Measurements from ENCODE around the gene CD81. TPM values are rescaled to one million over a fixed set of nuclear protein-coding genes. Genes with fewer than 3 reads are reported as not detected.

CD81 gene
- total RNA-seq, 4 donors from 2014 or later = 498 to 652 (median 582) TPM

DNA sequence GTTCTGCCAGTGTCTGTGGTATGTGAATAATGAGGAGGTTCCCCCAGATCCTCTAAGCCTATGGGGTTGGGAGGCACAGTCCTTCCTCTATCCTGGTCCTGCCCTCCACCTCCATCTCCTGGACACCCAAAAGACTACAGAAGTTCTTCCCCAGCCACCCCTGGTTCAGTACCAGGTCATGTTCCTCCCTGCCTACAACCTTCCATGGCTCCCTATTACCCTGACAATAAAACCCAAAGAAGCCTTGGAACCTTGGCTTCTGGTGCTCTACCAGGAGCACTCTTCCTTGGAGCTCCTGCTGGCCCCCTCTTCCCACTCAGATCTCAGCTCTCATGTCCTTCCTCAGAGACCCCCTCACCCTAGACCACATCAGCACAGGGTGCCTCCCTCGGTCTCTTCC lies 54.3 kb downstream of the CD81 start:
- H3K36me3 ChIP-seq = no peaks in the 10 kb centered on the region
- no peaks in the 10 kb centered on the region for H3K9me3 ChIP-seq
- no peak for TF ChIP-seq POLR2AphosphoS5 (IDR thresholded peaks at IDR 0.05)
- TF ChIP-seq CTCF (IDR thresholded peaks at IDR 0.05) = no peak
- no peak for TF ChIP-seq POLR2A (IDR thresholded peaks at IDR 0.05; ENCODE audit: low read depth)
- no peak for TF ChIP-seq EP300 (IDR thresholded peaks at IDR 0.05)
- H3K4me1 ChIP-seq = no peaks in the 10 kb centered on the region
- H3K27ac ChIP-seq (replicated peaks in 1 of 4) = no peak overlapping the region
- intact Hi-C loops (cut with DNase I) = no loop called here
- H3K4me3 ChIP-seq = no peak overlapping the region
- DNase-seq (ENCODE audit: extremely low spot score) = no peak
- WGBS = 95% methylated on average over 1 of the region's 1 CpG
- peaks cover 0 to 28% (median 0%) of the 10 kb centered on the region in 4 donors for H3K27me3 ChIP-seq

GRCh38 chr11:2432171-2432621 lies 55.1 kb downstream of the CD81 start:
- no peak overlapping the region for H3K4me3 ChIP-seq
- no peak overlapping the region for H3K27ac ChIP-seq (replicated peaks in 1 of 4)
- WGBS = 71% methylated on average over 3 of the region's 15 CpGs
- intact Hi-C loops (cut with DNase I) = no loop called here
- no peaks in the 10 kb centered on the region for H3K9me3 ChIP-seq
- no peaks in the 10 kb centered on the region for H3K4me1 ChIP-seq
- no peak for DNase-seq (ENCODE audit: extremely low spot score)
- TF ChIP-seq EP300 (IDR thresholded peaks at IDR 0.05) (no peak), CTCF (IDR thresholded peaks at IDR 0.05) (no peak), POLR2AphosphoS5 (IDR thresholded peaks at IDR 0.05) (no peak), POLR2A (IDR thresholded peaks at IDR 0.05; ENCODE audit: low read depth) (no peak)
- H3K27me3 ChIP-seq = peaks cover 0 to 32% (median 0%) of the 10 kb centered on the region in 4 donors
- H3K36me3 ChIP-seq = no peaks in the 10 kb centered on the region

DNA sequence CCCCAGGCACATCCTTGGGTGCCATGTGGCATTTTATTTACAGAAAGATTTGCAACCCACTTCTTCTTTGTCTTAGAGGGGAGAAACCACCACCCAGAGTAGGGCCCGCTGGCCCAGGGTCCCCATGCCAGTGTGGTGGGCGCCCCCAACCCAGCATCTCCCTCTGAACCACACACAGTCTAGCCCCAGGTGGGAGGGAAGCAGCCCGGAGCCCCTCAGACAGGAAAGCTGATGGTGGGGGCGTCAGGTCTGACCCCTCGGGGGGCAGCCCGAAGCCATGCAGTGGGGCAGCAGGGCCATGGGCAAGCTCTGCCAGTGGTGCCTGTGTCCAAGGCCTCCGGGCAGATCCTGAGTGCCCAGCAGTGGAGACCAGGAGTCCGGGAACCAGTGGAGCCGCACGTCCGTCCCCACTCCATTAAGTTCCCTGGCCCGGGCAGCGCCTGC lies 55.5 kb downstream of the CD81 start:
- WGBS = 95% methylated on average over 8 of the region's 13 CpGs
- Histone ChIP-seq H3K36me3 (no peaks in the 10 kb centered on the region), H3K4me3 (no peak overlapping the region), H3K4me1 (no peaks in the 10 kb centered on the region), H3K27me3 (peaks cover 0 to 36% (median 0%) of the 10 kb centered on the region in 4 donors), H3K27ac (replicated peaks in 1 of 4) (no peak overlapping the region), H3K9me3 (no peaks in the 10 kb centered on the region)
- intact Hi-C loops (cut with DNase I) = no loop called here
- TF ChIP-seq CTCF (IDR thresholded peaks at IDR 0.05) (no peak), POLR2A (IDR thresholded peaks at IDR 0.05; ENCODE audit: low read depth) (no peak), EP300 (IDR thresholded peaks at IDR 0.05) (no peak), POLR2AphosphoS5 (IDR thresholded peaks at IDR 0.05) (no peak)
- no peak for DNase-seq (ENCODE audit: extremely low spot score)

DNA sequence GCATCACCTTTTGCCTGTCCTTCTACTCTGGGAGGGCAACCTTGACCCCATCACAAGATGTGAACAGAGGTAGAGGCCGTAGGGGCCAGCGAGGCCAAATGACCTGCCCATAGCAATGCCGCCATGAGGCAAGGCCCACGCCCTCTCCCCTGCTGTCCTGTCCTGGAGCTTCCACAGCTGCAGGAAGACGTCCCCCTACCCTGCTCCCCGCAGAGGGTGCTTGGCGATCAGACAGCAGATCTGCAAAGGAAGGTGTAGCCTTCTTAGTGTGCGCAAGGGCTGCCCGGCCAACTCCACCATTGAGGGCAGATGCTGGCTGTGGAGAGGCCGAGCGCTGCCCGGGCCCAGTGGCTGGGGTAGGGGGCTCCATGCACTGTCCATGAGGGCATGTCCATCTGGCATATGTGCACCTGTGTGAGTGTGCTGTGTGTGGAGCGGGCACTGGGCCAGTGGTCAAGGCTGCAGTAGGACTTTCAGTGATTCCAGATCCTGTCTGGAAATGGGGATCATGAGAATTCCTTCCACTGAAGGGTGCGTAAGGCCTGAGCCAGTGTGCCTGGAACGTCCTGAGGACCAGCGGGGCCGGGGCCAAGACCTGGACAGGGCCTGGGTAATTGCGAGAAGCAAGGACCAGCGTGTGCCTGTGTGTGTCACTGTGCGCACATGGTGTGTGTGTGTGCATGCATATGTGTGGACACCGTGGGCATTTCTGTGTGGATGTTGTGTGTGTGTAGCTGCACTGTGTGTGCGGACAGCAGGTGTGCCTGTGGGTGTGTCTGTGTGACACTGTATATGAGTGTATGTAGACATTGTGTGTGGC lies 56.2 kb downstream of the CD81 start:
- H3K27me3 ChIP-seq = peaks cover 0 to 41% (median 0%) of the 10 kb centered on the region in 4 donors
- 84% methylated on average over 18 of the region's 22 CpGs for WGBS
- H3K9me3 ChIP-seq = no peaks in the 10 kb centered on the region
- no peak overlapping the region for H3K4me3 ChIP-seq
- no peak for TF ChIP-seq POLR2AphosphoS5 (IDR thresholded peaks at IDR 0.05)
- no peak for TF ChIP-seq EP300 (IDR thresholded peaks at IDR 0.05)
- no peak for TF ChIP-seq CTCF (IDR thresholded peaks at IDR 0.05)
- TF ChIP-seq POLR2A (IDR thresholded peaks at IDR 0.05; ENCODE audit: low read depth) = no peak
- H3K36me3 ChIP-seq = no peaks in the 10 kb centered on the region
- H3K27ac ChIP-seq (replicated peaks in 1 of 4) = no peak overlapping the region
- intact Hi-C loops (cut with DNase I) = no loop called here
- no peaks in the 10 kb centered on the region for H3K4me1 ChIP-seq
- DNase-seq (ENCODE audit: extremely low spot score) = no peak

Data from esophagus muscularis mucosa (tissue), 4 donors.